Measurements from ENCODE around the gene HMGXB4. TPM values are rescaled to one million over a fixed set of nuclear protein-coding genes. Genes with fewer than 3 reads are reported as not detected.

HMGXB4 gene
- total and polyA plus RNA-seq, 2 of the 8 experiments (the other 6 are each of a cell fraction or from before 2014, with no cell fraction given): 20.9 to 41.3 TPM

DNA sequence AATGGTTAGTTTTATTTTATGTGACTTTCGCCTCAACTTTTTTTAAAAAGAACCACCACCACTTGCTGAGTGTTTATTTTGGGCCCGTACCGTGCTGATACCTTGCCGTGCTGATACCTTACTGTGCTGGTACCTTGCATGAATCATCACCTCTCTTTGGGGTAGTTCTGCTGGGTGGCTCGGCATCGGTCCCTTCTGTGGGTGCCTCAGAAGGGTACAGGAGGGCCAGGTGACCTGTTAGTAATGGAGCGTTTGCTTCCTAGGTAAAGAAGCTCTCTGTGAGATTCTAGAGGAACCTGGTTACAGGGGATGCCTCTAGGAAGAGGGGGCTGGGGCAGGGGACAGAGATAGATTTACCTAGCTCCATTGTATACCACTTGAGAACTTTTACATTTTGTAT lies 59.5 kb downstream of the HMGXB4 start (continued):
- TF ChIP-seq, protein P1, sequence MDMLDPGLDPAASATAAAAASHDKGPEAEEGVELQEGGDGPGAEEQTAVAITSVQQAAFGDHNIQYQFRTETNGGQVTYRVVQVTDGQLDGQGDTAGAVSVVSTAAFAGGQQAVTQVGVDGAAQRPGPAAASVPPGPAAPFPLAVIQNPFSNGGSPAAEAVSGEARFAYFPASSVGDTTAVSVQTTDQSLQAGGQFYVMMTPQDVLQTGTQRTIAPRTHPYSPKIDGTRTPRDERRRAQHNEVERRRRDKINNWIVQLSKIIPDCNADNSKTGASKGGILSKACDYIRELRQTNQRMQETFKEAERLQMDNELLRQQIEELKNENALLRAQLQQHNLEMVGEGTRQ (IDR thresholded peaks at IDR 0.05; ENCODE audit: low read length): no peak

Measured in H1 (cell line).